Posterior vena cava (tissue), 2 donors: ENCODE measurements around the gene PTTG1IP. TPM values are rescaled to one million over a fixed set of nuclear protein-coding genes. Genes with fewer than 3 reads are reported as not detected.

ENCODE experiments used
- DNase-seq: peaks from one replicate; pipeline ENCODE4 v3.0.0-alpha.2; 2020; ENCODE audit warnings: low spot score
- intact Hi-C, 2 donors: fragments of 100-400 bp; cut with DNase I; formaldehyde crosslinking; loops; one replicate each; pipeline versions ENCODE4 v1.14.1 to v1.14.2; 2022 to 2023
- total RNA-seq, 2 donors: library from RNA; stranded (reverse); fragmentation: NEBNext Ultra II Directional; extraction: Animal tissue kit (Norgen Biotek cat#: 25700); gene quantifications; one replicate each; pipeline ENCODE4 v1.2.1, GENCODE V29; 2021
- donor health status: DM: yes; HTN: yes; CAD: no.
- donor health status: DM: yes; HTN: yes; CAD: no.

PTTG1IP gene
- total RNA-seq, 2 donors from 2014 or later = 202 to 246 TPM

GRCh38 chr21:44857127-44857892, 16.2 kb downstream of the PTTG1IP start:
- intact Hi-C loops = no loop called here

GRCh38 chr21:44856131-44856530, 17.4 kb downstream of the PTTG1IP start:
- intact Hi-C loops = no loop called here
- peak; percentile 78 for DNase-seq

More at GRCh38 chr21:44857127-44857892, 16.2 kb downstream of the PTTG1IP start:
- DNase-seq = no peak

- intact Hi-C loops = no loop called here
- peak; percentile 75 for DNase-seq
Observed at GRCh38 chr21:44855572-44855971, 17.9 kb downstream of the PTTG1IP start.

GRCh38 chr21:44854664-44855446, 18.6 kb downstream of the PTTG1IP start:
- intact Hi-C loops = no loop called here
- peak; percentile 74 for DNase-seq

GRCh38 chr21:44854391-44854663, 19.2 kb downstream of the PTTG1IP start:
- intact Hi-C loops = no loop called here
- DNase-seq = no peak

- peak; percentile 78 for DNase-seq
- intact Hi-C loops = no loop called here
Observed at GRCh38 chr21:44853601-44854390, 19.7 kb downstream of the PTTG1IP start.

- DNase-seq = peak; percentile 66
Observed at GRCh38 chr21:44850905-44851657, 22.4 kb downstream of the PTTG1IP start.

GRCh38 chr21:44850208-44850800, 23.2 kb downstream of the PTTG1IP start:
- intact Hi-C loops = no loop called here
- peak; percentile 72 for DNase-seq

More at GRCh38 chr21:44850905-44851657, 22.4 kb downstream of the PTTG1IP start:
- intact Hi-C loops = no loop called here

- peak; percentile 82 for DNase-seq
- intact Hi-C loops = no loop called here
Observed at GRCh38 chr21:44849616-44850130, 23.8 kb downstream of the PTTG1IP start.

- peak; percentile 78 for DNase-seq
- intact Hi-C loops = no loop called here
Observed at GRCh38 chr21:44848821-44849521, 24.5 kb downstream of the PTTG1IP start.

- no peak for DNase-seq
- intact Hi-C loops = loop anchor here in 1 of 2 donors (1.0 kb wide), 1 partner anchor 21 kb away; no protein-coding TSS in a partner anchor
Observed at GRCh38 chr21:44847261-44848056, 26.0 kb downstream of the PTTG1IP start.

- DNase-seq = peak; percentile 91
- intact Hi-C loops = loop anchor here in 1 of 2 donors (1.0 kb wide), 1 partner anchor 22 kb away; no protein-coding TSS in a partner anchor
Observed at GRCh38 chr21:44846485-44847260, 26.8 kb downstream of the PTTG1IP start.

- intact Hi-C loops = no loop called here
- no peak for DNase-seq
Observed at GRCh38 chr21:44846224-44846484, 27.3 kb downstream of the PTTG1IP start.

GRCh38 chr21:44845418-44846223, 27.9 kb downstream of the PTTG1IP start:
- peak; percentile 92 for DNase-seq
- intact Hi-C loops = no loop called here

- intact Hi-C loops = no loop called here
- DNase-seq = peak; percentile 66
Observed at GRCh38 chr21:44844256-44844655, 29.2 kb downstream of the PTTG1IP start.
